Stimulated activated naive B cell treated with anti-CD40 and anti-IgM and Interleukin-4, amounts not matched to agents 10 μg/mL and 1 μg/mL and 100 μg/mL, for 72 hours (primary cell): Measurements from ENCODE around the gene RFX4.
"Not testable (repeated sequence)": the region's sequence is repeated elsewhere in the genome, so short reads cannot be mapped to it uniquely, and the experiment has no call there.

Experiments
- ATAC-seq, 2 donors: fragments of 150-1000 bp; cut with Tn5 transposase; replicated peaks; 2 replicates each; pipeline ENCODE4 v1.10.0; 2021; ENCODE audit warnings: moderate library complexity in 1 of 2
- DNase-seq: peaks from one replicate; pipeline ENCODE4 v3.0.0; 2021
- H3K27ac Mint-ChIP-seq: one replicate; pipeline ENCODE4 v1.8.0; 2022; ENCODE audit warnings: mild to moderate bottlenecking, mixed read lengths
- H3K27me3 Mint-ChIP-seq, 2 donors: one replicate each; pipeline ENCODE4 v1.8.0; 2022; ENCODE audit warnings: mixed read lengths in 2 of 2
- H3K36me3 Mint-ChIP-seq, 2 donors: one replicate each; pipeline ENCODE4 v1.8.0; 2022; ENCODE audit warnings: mixed read lengths in 2 of 2, mild to moderate bottlenecking in 1 of 2
- H3K4me1 Mint-ChIP-seq, 2 donors: one replicate each; pipeline ENCODE4 v1.8.0; 2022; ENCODE audit warnings: mixed read lengths in 2 of 2, mild to moderate bottlenecking in 1 of 2
- H3K4me3 Mint-ChIP-seq, 2 donors: one replicate each; pipeline ENCODE4 v1.8.0; 2022; ENCODE audit warnings: mild to moderate bottlenecking in 2 of 2, mixed read lengths in 2 of 2, moderate library complexity in 1 of 2
- H3K9me3 Mint-ChIP-seq, 2 donors: one replicate each; pipeline ENCODE4 v1.8.0; 2022; ENCODE audit warnings: mixed read lengths in 2 of 2, mild to moderate bottlenecking in 1 of 2

RFX4 gene

DNA sequence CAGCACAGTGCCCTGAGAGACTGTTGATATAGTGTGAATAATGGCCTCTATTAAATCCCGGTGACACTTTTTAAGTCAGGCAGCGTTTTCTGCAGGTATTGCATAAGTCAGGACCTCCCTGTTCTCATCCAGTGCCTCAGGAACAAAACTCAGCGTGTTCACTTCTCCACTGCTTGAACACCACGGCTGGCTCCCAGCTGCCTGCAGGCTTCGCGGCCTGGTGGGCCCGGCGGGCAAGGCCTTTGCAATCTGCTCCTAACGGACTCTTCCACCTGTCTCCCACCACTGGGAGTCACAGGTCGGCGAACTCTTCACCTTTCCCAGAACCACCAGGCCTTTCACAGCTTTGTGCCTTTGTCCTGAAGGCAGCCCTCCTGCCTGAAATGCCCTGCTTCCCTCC is 18.7 kb downstream of the RFX4 start:
- Mint-ChIP-seq H3K4me3 (no peak overlapping the region), H3K4me1 (no peaks in the 10 kb centered on the region), H3K36me3 (no peaks in the 10 kb centered on the region), H3K27ac (no peak overlapping the region), H3K27me3 (peaks cover 33 to 59% of the 10 kb centered on the region in 2 donors), H3K9me3 (no peaks in the 10 kb centered on the region)
- DNase-seq, result no peak
- no peak for ATAC-seq

DNA sequence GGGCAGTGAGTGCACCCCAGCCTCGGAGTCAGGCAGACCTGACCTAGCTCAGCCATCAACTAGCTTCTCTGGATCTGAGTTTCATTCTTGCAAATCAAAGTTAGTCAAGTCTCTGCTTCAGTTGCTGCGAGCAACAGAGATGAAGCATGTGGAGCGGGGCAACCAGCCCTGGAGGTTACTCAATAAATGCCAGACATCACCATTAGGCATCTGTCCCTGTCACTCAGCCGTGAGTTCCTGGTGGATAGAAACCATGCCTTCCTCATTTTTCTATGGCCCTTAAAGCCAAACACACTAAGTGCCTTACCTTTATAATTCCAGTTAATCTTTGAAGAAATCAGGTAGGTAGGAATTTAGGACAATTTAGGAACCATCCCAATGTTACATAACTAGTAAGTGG is 19.3 kb downstream of the RFX4 start:
- ATAC-seq (no peak), DNase-seq (no peak)
- H3K4me1 Mint-ChIP-seq, result no peaks in the 10 kb centered on the region
- H3K36me3 Mint-ChIP-seq, result no peaks in the 10 kb centered on the region
- no peak overlapping the region for H3K27ac Mint-ChIP-seq
- no peak overlapping the region for H3K4me3 Mint-ChIP-seq
- H3K9me3 Mint-ChIP-seq, result no peaks in the 10 kb centered on the region
- peaks cover 33 to 57% of the 10 kb centered on the region in 2 donors for H3K27me3 Mint-ChIP-seq

- Mint-ChIP-seq H3K27ac (no peak overlapping the region), H3K4me1 (no peaks in the 10 kb centered on the region), H3K4me3 (no peak overlapping the region), H3K9me3 (peaks cover 5% of the 10 kb centered on the region in 2 donors), H3K36me3 (no peaks in the 10 kb centered on the region), H3K27me3 (peaks cover 22 to 39% of the 10 kb centered on the region in 2 donors)
- no peak for DNase-seq
- no peak for ATAC-seq
Measured at GRCh38 chr12:106605254-106605653, 22.4 kb downstream of the RFX4 start.

GRCh38 chr12:106620588-106620987 is 37.8 kb downstream of the RFX4 start:
- H3K4me1 Mint-ChIP-seq, H3K4me3 Mint-ChIP-seq, ATAC-seq, DNase-seq, H3K27ac Mint-ChIP-seq: not testable (repeated sequence)
- Mint-ChIP-seq H3K36me3 (peaks cover 0 to 11% of the 10 kb centered on the region in 2 donors), H3K27me3 (peaks cover 16 to 26% of the 10 kb centered on the region in 2 donors), H3K9me3 (peaks cover 18% of the 10 kb centered on the region in 2 donors)

GRCh38 chr12:106625976-106626375 is 43.2 kb downstream of the RFX4 start:
- no peak for ATAC-seq
- Mint-ChIP-seq H3K4me3 (no peak overlapping the region), H3K27ac (no peak overlapping the region), H3K9me3 (peaks cover 4% of the 10 kb centered on the region in 2 donors), H3K36me3 (no peaks in the 10 kb centered on the region), H3K4me1 (no peaks in the 10 kb centered on the region), H3K27me3 (peaks cover 6 to 24% of the 10 kb centered on the region in 2 donors)
- no peak for DNase-seq

DNA sequence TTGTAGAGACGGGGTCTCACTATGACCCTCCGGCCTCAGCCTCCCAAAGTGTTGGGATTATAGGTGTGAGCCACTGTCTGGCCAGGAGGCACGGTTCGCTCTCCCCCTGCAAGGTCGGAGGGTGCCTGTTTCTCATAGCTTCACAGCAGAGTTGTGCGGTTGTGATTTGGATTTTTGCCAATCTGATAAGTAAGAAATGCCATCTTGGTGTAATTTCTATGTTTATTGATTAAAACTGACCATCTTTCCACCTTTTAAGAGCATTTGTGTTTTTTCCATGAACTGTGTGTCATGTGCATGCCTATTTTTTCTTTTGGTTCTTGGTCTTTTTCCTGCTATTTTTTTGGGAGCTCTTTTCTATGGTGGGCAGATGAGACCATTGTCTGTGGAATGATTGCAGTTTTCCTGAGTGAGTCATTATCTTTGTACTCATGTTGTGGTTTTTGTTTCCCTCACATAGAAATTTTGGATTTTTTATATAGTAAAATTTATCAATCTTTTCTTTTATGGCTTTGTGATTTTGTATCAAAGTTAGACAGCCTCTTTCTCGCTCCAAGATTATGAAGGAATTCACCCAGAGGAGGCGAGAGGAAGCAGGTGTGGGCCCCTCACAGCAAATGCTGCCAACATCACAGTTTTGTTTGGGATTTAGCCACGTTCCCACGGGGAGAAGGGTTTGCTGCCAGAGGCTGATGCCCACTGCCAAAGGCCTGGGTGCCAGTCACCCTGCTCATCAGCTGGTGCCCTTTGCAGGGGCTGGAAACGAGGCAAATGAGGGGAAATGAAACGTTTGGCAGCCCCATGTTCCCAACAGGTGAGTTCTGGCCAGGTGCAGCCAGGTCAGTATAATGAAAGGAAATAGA is 47.2 kb downstream of the RFX4 start:
- no peak overlapping the region for H3K4me3 Mint-ChIP-seq
- no peaks in the 10 kb centered on the region for H3K36me3 Mint-ChIP-seq
- no peaks in the 10 kb centered on the region for H3K4me1 Mint-ChIP-seq
- H3K27ac Mint-ChIP-seq, result no peak overlapping the region
- DNase-seq (no peak), ATAC-seq (no peak)
- H3K9me3 Mint-ChIP-seq, result no peaks in the 10 kb centered on the region
- peaks cover 17 to 41% of the 10 kb centered on the region in 2 donors for H3K27me3 Mint-ChIP-seq

- no peak for DNase-seq
- ATAC-seq, result no peak
- Mint-ChIP-seq H3K36me3 (no peaks in the 10 kb centered on the region), H3K4me1 (no peaks in the 10 kb centered on the region), H3K4me3 (no peak overlapping the region), H3K27ac (no peak overlapping the region), H3K9me3 (no peaks in the 10 kb centered on the region), H3K27me3 (peaks cover 15 to 42% of the 10 kb centered on the region in 2 donors)
Measured at GRCh38 chr12:106631150-106631549, 48.3 kb downstream of the RFX4 start.

GRCh38 chr12:106631797-106632196 is 49.0 kb downstream of the RFX4 start:
- Mint-ChIP-seq H3K9me3 (no peaks in the 10 kb centered on the region), H3K4me1 (no peaks in the 10 kb centered on the region), H3K4me3 (no peak overlapping the region), H3K27me3 (peaks cover 15 to 48% of the 10 kb centered on the region in 2 donors), H3K36me3 (no peaks in the 10 kb centered on the region), H3K27ac (no peak overlapping the region)
- DNase-seq (no peak), ATAC-seq (no peak)

GRCh38 chr12:106632797-106633450 is 50.1 kb downstream of the RFX4 start:
- no peak for DNase-seq
- Mint-ChIP-seq H3K4me3 (no peak overlapping the region), H3K27ac (no peak overlapping the region), H3K4me1 (no peaks in the 10 kb centered on the region), H3K36me3 (no peaks in the 10 kb centered on the region), H3K9me3 (no peaks in the 10 kb centered on the region), H3K27me3 (peaks cover 15 to 50% of the 10 kb centered on the region in 2 donors)
- no peak for ATAC-seq

DNA sequence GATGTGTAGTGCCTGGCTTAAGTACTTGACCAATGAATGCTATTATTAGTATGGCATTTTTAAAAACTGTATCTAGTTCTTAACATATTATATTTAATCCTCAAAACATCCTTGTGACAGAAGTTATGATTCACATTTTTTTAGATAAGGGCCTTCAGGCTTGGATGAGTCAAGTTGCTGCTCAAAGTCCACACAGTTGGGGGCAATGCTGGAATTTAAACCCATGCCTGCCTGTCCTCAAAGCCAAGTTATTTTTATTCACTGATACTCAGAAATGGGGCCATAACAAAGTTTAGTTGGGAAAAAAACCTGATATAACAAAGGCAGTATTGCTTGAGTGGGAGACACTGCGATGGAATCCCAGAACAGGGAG is 50.6 kb downstream of the RFX4 start:
- H3K4me1 Mint-ChIP-seq, result no peaks in the 10 kb centered on the region
- no peaks in the 10 kb centered on the region for H3K36me3 Mint-ChIP-seq
- ATAC-seq, result no peak
- no peaks in the 10 kb centered on the region for H3K9me3 Mint-ChIP-seq
- H3K27me3 Mint-ChIP-seq, result peaks cover 15 to 45% of the 10 kb centered on the region in 2 donors
- DNase-seq, result no peak
- no peak overlapping the region for H3K4me3 Mint-ChIP-seq
- no peak overlapping the region for H3K27ac Mint-ChIP-seq

DNA sequence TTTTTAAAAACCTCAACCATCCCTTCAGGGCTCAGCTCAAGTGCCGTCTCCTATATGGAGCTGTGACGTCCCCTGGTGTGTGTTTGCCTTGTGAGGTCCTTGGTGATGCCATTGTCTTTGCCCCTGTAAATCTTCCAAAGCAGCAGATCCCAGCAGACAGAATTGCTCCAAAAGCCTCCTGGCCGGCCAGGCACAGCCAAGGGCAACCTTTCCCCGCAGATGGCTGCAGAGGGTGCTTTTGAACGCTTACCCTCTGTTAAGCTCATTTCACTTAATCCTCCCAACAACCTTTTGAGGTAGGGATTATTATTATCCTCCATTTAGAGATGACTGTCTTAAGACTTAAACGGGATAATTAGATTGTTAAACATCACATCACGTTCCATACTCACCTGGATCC is 51.4 kb downstream of the RFX4 start:
- no peak for DNase-seq
- H3K27me3 Mint-ChIP-seq, result peaks cover 15 to 41% of the 10 kb centered on the region in 2 donors
- H3K36me3 Mint-ChIP-seq, result no peaks in the 10 kb centered on the region
- no peak for ATAC-seq
- no peak overlapping the region for H3K4me3 Mint-ChIP-seq
- no peaks in the 10 kb centered on the region for H3K9me3 Mint-ChIP-seq
- no peak overlapping the region for H3K27ac Mint-ChIP-seq
- H3K4me1 Mint-ChIP-seq, result no peaks in the 10 kb centered on the region

- no peaks in the 10 kb centered on the region for H3K36me3 Mint-ChIP-seq
- ATAC-seq, result no peak
- no peak overlapping the region for H3K4me3 Mint-ChIP-seq
- no peaks in the 10 kb centered on the region for H3K9me3 Mint-ChIP-seq
- no peak overlapping the region for H3K27ac Mint-ChIP-seq
- peaks cover 17 to 19% of the 10 kb centered on the region in 2 donors for H3K27me3 Mint-ChIP-seq
- DNase-seq, result no peak
- H3K4me1 Mint-ChIP-seq, result no peaks in the 10 kb centered on the region
Measured at GRCh38 chr12:106643000-106643399, 60.2 kb downstream of the RFX4 start.

DNA sequence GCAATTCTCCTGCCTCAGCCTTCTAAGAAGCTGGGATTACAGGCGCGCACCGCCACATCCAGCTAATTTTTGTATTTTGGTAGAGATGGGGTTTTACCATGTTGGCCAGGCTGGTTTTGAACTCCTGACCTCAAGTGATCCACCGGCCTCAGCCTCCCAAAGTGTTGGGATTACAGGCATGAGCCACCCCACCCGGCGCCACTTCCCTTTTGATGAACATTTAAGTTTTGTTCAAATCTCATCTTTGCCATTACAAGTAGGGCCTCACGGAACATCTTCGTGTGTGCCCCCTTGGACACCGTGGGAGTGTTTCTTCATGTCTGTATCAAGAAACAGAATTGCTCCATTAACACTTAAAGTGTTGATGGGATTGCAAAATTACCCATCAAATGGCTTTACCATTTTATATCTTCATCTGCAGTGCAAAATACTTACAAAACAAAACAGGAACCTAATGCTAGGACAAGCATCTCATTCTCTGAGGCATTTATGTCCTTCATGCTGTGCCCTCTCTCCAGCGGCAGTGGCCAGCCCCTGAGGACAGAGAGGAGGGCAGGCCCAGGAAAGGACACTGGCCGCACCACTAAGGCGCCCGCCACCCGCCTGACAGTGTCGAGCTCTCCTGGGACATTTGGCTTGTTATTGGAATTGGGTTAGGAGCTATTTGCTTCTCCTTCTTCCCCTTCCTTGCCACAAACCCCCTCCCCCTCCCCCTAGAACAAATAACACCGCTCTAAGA is 61.7 kb downstream of the RFX4 start:
- no peak for ATAC-seq
- Mint-ChIP-seq H3K9me3 (no peaks in the 10 kb centered on the region), H3K4me3 (no peak overlapping the region)

DNA sequence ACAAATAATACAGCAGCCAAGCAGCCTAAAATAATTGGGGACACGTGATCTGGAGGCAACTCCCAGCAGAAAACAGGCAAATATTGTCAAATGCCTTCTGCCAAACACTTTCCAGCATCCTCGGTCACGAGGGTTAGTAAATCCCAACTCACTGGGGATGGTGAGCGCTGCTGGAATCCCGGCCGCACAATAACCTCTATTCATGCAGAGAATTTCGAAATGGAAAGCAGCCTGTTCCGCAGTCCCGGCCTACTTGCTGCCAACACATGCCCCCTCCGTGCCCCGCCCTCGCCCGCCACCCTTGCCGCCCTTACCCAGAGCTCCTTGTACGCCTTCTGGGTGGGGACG is 62.2 kb downstream of the RFX4 start:
- Mint-ChIP-seq H3K36me3 (no peaks in the 10 kb centered on the region), H3K4me3 (no peak overlapping the region), H3K27me3 (peaks cover 16 to 25% of the 10 kb centered on the region in 2 donors), H3K9me3 (no peaks in the 10 kb centered on the region), H3K27ac (no peak overlapping the region), H3K4me1 (no peaks in the 10 kb centered on the region)
- DNase-seq, result no peak
- no peak for ATAC-seq

More for the DNA sequence above, 61.7 kb downstream of the RFX4 start:
- no peak overlapping the region for H3K27ac Mint-ChIP-seq
- H3K27me3 Mint-ChIP-seq, result peaks cover 19 to 27% of the 10 kb centered on the region in 2 donors
- H3K36me3 Mint-ChIP-seq, result no peaks in the 10 kb centered on the region
- no peak for DNase-seq
- no peaks in the 10 kb centered on the region for H3K4me1 Mint-ChIP-seq
